Endodermal cell (in vitro differentiated cells): ENCODE data around the gene HDAC5. TPM values are rescaled to one million over a fixed set of nuclear protein-coding genes. Genes with fewer than 3 reads are reported as not detected.

ENCODE experiments used
- DNase-seq: peaks from one replicate; pipeline ENCODE4 v3.0.0-alpha.2; 2017
- H3K27ac ChIP-seq: 2 replicates; pipeline ENCODE4 v1.5.1; 2013; ENCODE audit warnings: mild to moderate bottlenecking, low read depth, low read length, moderate library complexity
- H3K27me3 ChIP-seq: 2 replicates; pipeline ENCODE4 v1.6.1; 2013; ENCODE audit warnings: mild to moderate bottlenecking, low read length, moderate library complexity; ENCODE audit not compliant: insufficient read depth, control insufficient read depth, poor library complexity, severe bottlenecking
- H3K36me3 ChIP-seq: 2 replicates; pipeline ENCODE4 v1.7.0; 2013; ENCODE audit warnings: mild to moderate bottlenecking, low read length, moderate library complexity; ENCODE audit not compliant: control insufficient read depth, insufficient read depth
- H3K4me1 ChIP-seq: one replicate; pipeline ENCODE4 v1.7.0; 2013; ENCODE audit warnings: low read length; ENCODE audit not compliant: control insufficient read depth, insufficient read depth
- H3K4me3 ChIP-seq: 2 replicates; pipeline ENCODE4 v1.5.1; 2013; ENCODE audit warnings: mild to moderate bottlenecking, low read length, moderate library complexity
- H3K9ac ChIP-seq: 2 replicates; pipeline ENCODE4 v1.6.1; 2013; ENCODE audit warnings: mild to moderate bottlenecking, low read length, moderate library complexity; ENCODE audit not compliant: poor library complexity, severe bottlenecking; ENCODE audit errors: extremely low read depth
- H3K9me3 ChIP-seq: 2 replicates; pipeline ENCODE4 v1.6.1; 2013; ENCODE audit warnings: mild to moderate bottlenecking, low read length, moderate library complexity; ENCODE audit not compliant: control insufficient read depth
- H3K27ac Mint-ChIP-seq: 2 replicates; pipeline ENCODE4 v1.8.0; 2020; ENCODE audit warnings: mixed read lengths
- H3K27me3 Mint-ChIP-seq: 2 replicates; pipeline ENCODE4 v1.8.0; 2021; ENCODE audit warnings: mild to moderate bottlenecking, mixed read lengths; ENCODE audit not compliant: insufficient read depth
- H3K36me3 Mint-ChIP-seq: 2 replicates; pipeline ENCODE4 v1.8.0; 2020; ENCODE audit warnings: low read depth, mixed read lengths
- H3K4me1 Mint-ChIP-seq: 2 replicates; pipeline ENCODE4 v1.8.0; 2020; ENCODE audit warnings: mixed read lengths
- H3K4me3 Mint-ChIP-seq: 2 replicates; pipeline ENCODE4 v1.8.0; 2020; ENCODE audit warnings: mild to moderate bottlenecking, moderate library complexity, mixed read lengths
- H3K9me3 Mint-ChIP-seq: 2 replicates; pipeline ENCODE4 v1.8.0; 2020; ENCODE audit warnings: mild to moderate bottlenecking, mixed read lengths
- WGBS, 2 experiments: methylation state at CpG; one replicate each; pipeline versions ENCODE4 v1.1.5 to v1.1.7; 2013; ENCODE audit warnings: missing lambda C conversion rate in 2 of 2, mixed read lengths in 1 of 2; ENCODE audit not compliant: insufficient coverage in 1 of 2, insufficient read length in 1 of 2; 5-methylcytosine and 5-hydroxymethylcytosine counted together
- total RNA-seq, 2 donors: library from RNA; stranded (reverse); fragmentation: NEBNext Ultra II Directional in 1 of 2; extraction: Animal tissue kit (Norgen Biotek cat#: 25700) in 1 of 2; gene quantifications; 2 replicates in 1 of 2; 3 replicates in 1 of 2; pipeline ENCODE4 v1.2.1, GENCODE V29; 2021
- TF ChIP-seq, protein P1 (sequence below): fragments of 200-600 bp; sonication (generic); conservative IDR thresholded peaks from 2 replicates; pipeline ENCODE4 v1.5.0; 2021; ENCODE audit warnings: antibody characterized with exemption, mild to moderate bottlenecking

The HDAC5 gene
- total RNA-seq, 2 donors from 2014 or later: 36.9 to 64.6 TPM

DNA sequence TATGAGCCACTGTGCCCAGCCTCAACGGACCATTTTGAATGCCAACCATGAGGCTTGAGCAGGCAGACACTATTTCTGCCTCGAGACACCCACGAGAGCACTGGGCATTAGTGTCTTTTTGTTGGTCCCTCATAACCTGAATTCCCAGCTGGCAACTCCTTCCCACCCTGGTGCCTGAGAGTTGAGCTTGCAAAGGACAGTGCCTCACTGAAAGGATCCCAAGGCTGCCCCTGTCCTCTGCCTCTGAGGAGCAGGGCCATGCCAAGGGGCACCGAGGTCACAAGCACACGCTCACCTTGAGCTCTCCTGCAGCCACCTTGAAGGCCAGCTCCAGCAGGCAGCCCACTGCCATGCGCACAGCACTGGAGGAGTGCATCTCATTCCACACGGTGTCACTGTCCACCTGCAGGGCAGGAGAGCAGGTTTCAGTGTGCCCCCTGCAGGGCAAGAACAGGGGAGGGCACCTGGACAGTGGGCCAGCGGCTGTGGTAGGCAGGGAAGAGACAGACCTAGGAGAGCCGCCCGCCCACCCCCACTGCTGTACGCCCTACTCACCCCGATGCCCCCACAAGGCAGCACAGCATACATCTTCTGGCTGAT is 40.1 kb downstream of the HDAC5 start:
- Histone ChIP-seq H3K4me3 (no peak overlapping the region), H3K27me3 (no peaks in the 10 kb centered on the region), H3K9ac (no peak overlapping the region), H3K9me3 (no peaks in the 10 kb centered on the region), H3K27ac (no peak overlapping the region), H3K4me1 (peaks cover 6% of the 10 kb centered on the region), H3K36me3 (peaks cover 49% of the 10 kb centered on the region)
- TF ChIP-seq, protein P1, sequence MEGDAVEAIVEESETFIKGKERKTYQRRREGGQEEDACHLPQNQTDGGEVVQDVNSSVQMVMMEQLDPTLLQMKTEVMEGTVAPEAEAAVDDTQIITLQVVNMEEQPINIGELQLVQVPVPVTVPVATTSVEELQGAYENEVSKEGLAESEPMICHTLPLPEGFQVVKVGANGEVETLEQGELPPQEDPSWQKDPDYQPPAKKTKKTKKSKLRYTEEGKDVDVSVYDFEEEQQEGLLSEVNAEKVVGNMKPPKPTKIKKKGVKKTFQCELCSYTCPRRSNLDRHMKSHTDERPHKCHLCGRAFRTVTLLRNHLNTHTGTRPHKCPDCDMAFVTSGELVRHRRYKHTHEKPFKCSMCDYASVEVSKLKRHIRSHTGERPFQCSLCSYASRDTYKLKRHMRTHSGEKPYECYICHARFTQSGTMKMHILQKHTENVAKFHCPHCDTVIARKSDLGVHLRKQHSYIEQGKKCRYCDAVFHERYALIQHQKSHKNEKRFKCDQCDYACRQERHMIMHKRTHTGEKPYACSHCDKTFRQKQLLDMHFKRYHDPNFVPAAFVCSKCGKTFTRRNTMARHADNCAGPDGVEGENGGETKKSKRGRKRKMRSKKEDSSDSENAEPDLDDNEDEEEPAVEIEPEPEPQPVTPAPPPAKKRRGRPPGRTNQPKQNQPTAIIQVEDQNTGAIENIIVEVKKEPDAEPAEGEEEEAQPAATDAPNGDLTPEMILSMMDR: peak; percentile 51
- 93 to 100% methylated on average over 4 to 12 of the region's 12 CpGs for WGBS, 2 experiments
- Mint-ChIP-seq H3K36me3 (peaks cover 59% of the 10 kb centered on the region), H3K4me3 (no peak overlapping the region), H3K9me3 (no peaks in the 10 kb centered on the region), H3K4me1 (peaks cover 21% of the 10 kb centered on the region), H3K27ac (no peak overlapping the region), H3K27me3 (no peaks in the 10 kb centered on the region)
- DNase-seq: no peak

DNA sequence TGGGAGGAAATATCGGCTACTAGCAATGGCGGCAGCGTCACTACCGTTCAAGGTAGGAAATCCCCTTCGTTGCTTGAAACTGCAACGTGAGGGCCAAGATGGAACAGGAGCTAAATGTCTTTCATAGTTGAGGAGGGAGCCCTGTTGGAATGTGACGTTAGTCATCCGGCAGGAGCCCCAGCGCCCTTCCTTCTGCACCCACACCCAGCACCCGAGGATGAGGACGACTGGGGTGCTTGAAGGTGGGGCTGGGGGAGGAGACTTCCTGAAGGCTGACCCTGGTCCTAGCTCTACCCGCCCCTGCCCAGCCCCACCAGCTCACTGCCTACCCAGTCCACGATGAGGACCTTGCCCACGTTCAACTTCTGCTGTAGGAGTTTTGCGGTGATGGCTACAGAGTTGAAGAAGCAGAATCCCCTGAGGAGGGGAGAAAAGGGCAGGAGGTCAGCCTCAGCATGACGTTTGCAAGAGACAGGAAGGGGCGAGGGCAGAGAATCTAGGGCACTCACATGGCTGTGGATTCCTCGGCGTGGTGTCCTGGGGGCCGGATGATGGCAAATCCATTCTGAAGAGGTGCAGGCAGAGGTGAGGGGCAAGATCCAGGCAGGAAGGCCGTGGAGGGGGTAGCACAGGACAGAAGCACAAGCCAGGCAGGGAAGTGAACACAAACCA is 41.0 kb downstream of the HDAC5 start:
- Mint-ChIP-seq H3K9me3 (no peaks in the 10 kb centered on the region), H3K27ac (peak overlapping the region; percentile 33), H3K4me3 (no peak overlapping the region), H3K27me3 (no peaks in the 10 kb centered on the region), H3K36me3 (peaks cover 56% of the 10 kb centered on the region), H3K4me1 (peaks cover 16% of the 10 kb centered on the region)
- H3K27ac ChIP-seq: no peak overlapping the region
- peaks cover 2% of the 10 kb centered on the region for H3K4me1 ChIP-seq
- no peak overlapping the region for H3K9ac ChIP-seq
- H3K27me3 ChIP-seq: no peaks in the 10 kb centered on the region
- peaks cover 51% of the 10 kb centered on the region for H3K36me3 ChIP-seq
- no peak overlapping the region for H3K4me3 ChIP-seq
- H3K9me3 ChIP-seq: no peaks in the 10 kb centered on the region
- 92 to 94% methylated on average over 10 to 19 of the region's 21 CpGs for WGBS, 2 experiments
- DNase-seq: no peak
- TF ChIP-seq, protein P1: no peak

DNA sequence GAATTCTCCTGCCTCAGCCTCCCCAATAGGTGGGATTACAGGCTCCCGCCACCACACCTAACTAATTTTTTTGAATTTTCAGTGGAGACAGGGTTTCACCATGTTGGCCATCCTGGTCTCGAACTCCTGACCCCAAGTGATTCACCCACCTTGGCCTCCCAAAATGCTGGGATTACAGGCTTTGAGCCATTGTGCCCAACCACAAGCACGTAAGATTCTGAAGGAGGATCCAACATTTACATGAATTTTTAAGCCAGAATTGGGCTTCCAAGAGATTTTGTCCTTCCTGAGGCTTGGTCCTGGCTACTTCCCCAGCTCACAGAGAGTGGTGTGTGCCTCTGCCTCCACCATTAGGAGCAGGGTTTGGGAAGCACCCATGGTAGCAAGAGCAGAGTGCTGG is 41.8 kb downstream of the HDAC5 start:
- TF ChIP-seq, protein P1: no peak
- no peaks in the 10 kb centered on the region for H3K27me3 ChIP-seq
- H3K36me3 ChIP-seq: peaks cover 52% of the 10 kb centered on the region
- H3K27ac Mint-ChIP-seq: no peak overlapping the region
- no peaks in the 10 kb centered on the region for H3K4me1 ChIP-seq
- H3K9me3 ChIP-seq: no peaks in the 10 kb centered on the region
- no peak overlapping the region for H3K27ac ChIP-seq
- H3K9ac ChIP-seq: no peak overlapping the region
- 95 to 100% methylated on average over 3 of the region's 3 CpGs for WGBS, 2 experiments
- H3K4me3 ChIP-seq: no peak overlapping the region
- no peak overlapping the region for H3K4me3 Mint-ChIP-seq
- H3K27me3 Mint-ChIP-seq: no peaks in the 10 kb centered on the region
- peaks cover 11% of the 10 kb centered on the region for H3K4me1 Mint-ChIP-seq
- peaks cover 57% of the 10 kb centered on the region for H3K36me3 Mint-ChIP-seq
- H3K9me3 Mint-ChIP-seq: no peaks in the 10 kb centered on the region
- no peak for DNase-seq
